CD4-positive, alpha-beta T cell treated with Interleukin-21 for 1 hour (primary cell): ENCODE results near the gene CFAP20.
"Not testable (repeated sequence)": the region's sequence is repeated elsewhere in the genome, so short reads cannot be mapped to it uniquely, and the experiment has no call there.

ENCODE experiments used
- DNase-seq: peaks from one replicate; pipeline ENCODE4 v3.0.0-alpha.2; 2020

Gene CFAP20

DNA sequence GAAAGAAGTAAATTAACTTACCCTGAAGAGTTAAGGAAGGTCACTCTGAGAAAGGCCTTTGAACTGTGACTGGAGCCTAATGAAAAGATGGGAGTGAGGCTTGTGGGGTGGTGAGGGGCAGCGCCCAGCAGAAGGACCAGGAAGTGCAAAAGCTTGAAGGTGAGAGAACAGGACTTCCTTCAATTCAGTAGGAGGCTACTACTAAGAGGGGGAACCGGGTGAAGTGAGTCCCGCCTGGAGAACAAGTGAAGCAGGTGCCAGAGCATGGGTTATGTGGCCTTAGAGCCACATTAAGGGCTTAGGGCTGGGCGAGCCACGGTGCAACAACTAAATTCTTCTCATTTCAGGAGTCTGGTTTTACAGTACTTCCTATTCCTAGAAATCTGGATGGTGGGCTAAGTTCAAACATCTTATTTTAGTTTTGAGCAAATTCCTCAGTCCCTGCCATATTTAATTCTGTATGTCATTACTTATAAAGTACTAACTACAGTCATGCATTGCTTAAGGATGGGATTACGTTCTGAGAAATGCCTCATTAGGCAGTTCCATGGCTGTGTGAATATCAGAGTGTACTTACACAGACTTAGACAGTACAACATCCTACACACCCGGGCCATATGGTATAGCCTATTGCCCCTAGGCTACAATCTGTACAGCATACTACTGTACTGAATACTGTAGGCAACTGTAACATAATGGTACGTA, 5.1 kb downstream of the CFAP20 start:
- DNase-seq: no peak

DNA sequence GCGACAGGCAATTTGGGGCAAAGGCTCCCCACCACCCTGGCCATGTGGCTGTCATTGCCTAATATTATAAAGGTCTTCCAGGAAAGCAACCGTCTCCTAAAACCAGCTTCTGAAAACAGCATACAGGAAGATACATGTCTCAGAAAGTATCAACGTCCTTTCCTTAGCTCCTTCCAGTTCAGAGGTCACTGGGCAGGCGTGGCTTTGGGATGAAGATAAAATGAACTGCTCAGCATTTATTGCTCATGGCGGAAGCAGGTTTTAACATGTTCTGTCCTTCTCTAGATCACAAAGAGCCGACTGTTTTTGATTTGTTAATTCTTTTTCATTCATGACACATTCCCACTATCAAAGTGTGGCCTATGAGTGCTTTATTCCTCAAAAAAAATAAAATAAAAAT, 8.0 kb downstream of the CFAP20 start:
- no peak for DNase-seq

GRCh38 chr16:58120234-58120633, 8.9 kb downstream of the CFAP20 start:
- DNase-seq: no peak

- no peak for DNase-seq
Measured at GRCh38 chr16:58119509-58119845, 9.7 kb downstream of the CFAP20 start.

DNA sequence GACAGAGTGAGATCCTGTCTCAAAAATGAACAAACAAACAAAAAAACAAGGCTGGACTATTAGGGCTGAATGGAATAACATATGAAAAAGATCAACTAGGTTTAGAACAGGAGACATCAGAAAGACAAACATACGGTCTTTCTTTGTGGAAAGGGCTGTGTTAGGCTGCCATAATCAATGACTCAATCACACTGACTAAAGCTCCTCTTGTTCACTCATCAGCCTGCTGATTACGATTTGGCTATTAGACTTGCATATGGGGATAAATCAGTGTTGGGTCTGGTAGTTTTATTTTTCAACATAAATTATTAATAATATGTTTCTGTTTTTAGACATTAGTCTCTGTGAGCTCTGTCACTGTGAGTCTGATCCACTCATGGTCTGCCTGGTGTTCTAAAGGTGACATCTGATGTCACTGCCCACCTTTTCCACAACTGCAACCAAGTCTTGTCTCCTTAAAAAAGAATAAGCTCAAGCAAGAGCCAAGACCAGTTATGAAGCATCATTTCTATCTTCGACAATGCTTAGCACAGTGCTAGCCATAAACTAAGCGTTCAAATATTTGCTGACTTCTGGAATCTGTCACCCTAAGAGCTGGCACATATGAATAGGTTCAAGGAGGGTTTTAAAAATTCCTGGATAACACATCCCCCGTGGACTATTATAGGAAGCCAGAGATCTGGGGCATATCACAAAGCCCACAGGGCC, 10.2 kb downstream of the CFAP20 start:
- no peak for DNase-seq

- no peak for DNase-seq
Measured at GRCh38 chr16:58116529-58116928, 12.7 kb downstream of the CFAP20 start.

- no peak for DNase-seq
Measured at GRCh38 chr16:58116081-58116480, 13.1 kb downstream of the CFAP20 start.

DNA sequence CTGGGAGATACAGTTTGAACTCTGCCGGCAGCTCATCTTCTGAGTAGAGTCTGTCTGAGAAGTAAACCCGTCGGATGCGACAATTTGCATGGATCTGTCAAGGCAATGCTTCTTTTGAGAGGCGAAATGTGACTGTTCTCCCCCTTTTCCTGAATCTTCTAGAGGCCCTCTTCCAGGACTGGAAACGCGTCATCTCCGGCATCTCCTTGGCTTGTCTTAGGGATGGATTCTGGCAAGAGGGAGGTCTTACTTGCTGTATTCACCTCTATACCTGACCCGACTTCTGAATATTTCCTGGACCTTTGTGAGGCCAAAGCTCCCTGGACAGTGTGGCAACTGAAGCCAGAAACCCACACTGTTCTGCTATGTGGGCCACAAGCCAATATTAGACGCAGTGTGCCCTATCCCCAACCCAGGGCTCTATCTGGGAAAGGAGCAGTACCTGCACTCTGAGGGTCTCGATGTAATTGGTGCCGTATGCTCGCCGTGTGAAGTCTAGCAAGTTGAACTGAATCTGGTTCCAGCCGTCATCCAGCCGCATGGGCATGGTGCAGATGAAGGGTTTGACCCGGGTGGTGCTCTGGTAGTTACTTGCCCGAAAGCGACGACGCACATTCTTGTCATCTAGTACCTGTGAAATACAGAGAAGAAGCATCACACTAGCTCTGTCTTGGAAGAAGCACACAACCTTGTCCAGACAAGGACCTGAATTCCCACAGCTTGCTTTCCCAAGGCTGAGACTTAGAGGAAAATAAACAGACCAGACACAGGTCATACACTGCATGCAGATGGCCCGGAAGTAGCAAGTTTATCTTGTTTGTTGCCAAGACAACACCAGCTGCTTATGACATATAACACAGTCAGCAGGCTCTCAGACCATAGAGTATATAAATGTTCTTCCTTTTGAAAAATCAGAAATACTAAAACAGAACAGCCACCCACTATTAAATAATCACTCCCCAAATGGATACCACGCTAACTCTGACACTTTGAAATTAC, 14.1 kb downstream of the CFAP20 start:
- no peak for DNase-seq

DNA sequence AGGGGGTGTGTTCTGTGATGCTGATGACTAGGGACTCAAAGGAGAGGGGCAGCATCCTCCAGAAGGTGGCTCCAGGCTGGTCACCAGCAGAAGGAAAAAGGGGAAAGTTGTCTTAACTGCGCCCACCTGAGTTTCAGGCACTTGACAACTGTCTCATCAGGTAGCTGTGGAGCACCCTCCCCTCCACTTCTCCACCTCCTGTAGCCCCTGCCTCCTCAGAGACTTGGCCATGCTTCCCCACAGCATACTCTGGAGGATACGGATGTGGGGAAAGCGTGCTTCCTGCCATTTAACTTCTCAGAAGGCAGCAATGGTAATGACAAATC, 17.9 kb downstream of the CFAP20 start:
- DNase-seq: no peak

GRCh38 chr16:58110571-58111301, 18.4 kb downstream of the CFAP20 start:
- DNase-seq: no peak

DNA sequence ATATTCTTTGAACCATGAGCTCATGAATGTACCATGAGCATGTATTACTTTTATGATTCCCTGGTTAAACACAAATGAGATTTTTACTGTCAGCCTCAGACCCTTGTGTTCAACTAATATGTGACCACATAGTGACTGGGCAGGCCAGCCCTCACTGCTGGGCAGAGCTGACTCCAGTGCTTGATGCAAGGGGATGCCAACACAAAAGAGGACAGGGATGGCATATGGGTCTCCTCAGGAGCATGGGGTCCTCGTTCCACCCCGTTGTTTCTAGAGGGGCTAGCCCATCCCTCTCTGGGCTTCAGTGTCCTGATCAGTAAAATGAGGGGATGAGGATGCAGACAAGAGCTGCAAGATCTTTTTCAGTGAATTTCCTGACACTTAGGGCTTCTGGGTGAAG, 19.3 kb downstream of the CFAP20 start:
- no peak for DNase-seq

DNA sequence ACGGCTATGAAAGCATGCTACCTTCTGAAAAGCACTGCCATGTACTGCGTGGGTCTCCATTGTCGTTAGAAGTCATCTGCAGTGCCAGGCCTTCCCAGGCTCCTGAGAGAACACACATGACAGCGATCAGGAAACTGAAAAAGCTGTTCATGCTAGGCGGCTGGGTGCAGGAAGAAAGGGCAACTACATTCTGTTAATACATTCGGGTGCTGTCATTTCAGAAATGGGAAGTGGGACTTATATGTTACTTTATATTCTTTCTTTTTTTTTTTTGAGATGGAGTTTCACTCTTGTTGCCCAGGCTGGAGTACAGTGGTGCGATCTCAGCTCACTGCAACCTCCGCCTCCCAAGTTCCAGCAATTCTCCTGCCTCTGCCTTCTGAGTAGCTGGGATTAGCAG, 19.9 kb downstream of the CFAP20 start:
- no peak for DNase-seq

DNA sequence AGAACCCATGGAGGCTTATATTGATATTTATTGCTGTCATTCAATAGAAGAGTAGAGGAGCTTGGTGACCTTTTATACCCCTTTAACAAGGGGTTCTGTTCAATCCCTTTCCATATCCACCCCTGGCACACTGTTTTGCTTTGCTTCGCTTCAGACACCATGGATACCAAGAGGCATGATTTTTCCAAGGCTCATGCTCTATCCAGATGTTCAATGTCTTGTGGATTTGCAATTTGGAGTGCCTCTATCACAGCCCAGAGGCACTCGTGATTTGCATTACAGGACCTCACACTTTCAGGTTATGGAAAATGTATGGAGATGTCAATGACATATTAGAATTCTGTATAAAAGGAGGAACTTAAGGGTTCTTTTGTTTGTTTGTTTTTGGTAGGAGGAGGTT, 21.5 kb downstream of the CFAP20 start:
- DNase-seq: no peak

DNA sequence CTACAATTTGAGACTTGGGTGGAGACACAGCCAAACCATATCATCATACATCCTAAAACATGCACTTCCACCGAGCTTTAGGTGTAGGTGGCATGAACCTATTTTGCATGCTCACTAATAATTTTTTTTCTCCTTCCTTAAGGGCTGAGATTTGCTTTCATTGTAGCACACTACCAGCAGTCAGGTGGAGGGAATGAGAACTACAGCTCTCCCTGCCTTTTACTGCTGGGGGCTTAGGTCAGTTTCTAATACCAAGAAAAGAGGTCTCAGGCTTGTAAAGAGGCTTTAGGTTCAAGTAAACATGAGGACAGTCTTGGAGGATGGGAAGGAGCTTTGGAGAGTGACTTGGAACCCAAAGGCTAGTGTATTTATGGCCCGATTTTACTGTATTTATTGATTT, 22.0 kb downstream of the CFAP20 start:
- no peak for DNase-seq

DNA sequence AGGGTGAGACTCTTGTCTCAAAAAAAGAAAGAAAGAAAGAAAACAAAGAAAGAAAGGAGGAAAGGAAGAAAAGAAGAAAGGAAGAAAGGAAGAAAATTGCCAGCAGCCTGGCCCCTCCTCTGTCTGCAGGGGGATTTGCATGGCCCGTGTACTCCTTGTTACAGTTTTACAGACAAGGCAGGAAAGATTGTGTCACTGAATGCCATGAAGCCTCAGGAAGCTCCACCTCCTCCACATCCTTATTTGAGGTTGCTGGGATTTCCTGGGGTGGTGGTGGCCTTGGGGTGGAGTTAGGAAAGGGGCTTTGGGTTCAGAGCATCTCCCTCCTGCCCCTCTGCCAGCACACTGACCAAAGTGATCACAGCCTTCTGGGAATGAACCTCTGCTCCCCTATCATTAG, 23.6 kb downstream of the CFAP20 start:
- no peak for DNase-seq

DNA sequence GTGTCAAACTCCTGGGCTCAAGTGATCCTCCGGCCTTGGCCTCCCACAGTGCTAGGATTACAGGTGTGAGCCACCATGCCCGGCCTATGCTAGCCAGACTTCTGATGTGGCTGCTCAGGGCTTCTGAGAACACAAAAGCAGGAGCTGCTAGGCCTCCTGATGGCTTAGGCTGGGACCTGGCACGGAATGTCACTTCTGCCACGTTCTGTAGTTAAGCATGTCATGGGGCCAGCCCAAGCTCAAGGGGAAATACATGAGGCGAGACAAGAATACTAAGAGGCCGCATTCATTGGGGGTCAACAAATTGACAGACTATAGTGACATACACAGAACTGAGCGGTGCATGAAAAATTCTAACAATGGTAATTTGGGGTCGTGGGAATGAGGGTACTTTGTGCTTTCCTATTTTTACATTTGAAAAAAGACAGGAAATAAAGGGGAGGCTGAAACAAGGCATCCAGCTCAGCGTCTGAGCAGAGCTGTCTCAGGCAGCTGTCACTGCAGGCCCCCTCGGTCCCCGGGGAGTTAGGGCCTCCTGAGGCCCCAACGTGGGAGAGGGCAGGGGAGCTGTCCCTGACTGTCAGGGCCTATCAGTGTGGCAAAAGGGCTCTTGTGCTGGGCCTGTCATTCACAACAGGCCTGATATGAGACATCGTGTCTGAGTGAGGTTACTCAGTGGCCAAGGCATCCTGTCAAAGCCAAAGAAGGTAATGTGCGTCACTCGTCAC, 26.4 kb downstream of the CFAP20 start:
- DNase-seq: no peak

GRCh38 chr16:58099956-58100300, 29.3 kb downstream of the CFAP20 start:
- DNase-seq: no peak

DNA sequence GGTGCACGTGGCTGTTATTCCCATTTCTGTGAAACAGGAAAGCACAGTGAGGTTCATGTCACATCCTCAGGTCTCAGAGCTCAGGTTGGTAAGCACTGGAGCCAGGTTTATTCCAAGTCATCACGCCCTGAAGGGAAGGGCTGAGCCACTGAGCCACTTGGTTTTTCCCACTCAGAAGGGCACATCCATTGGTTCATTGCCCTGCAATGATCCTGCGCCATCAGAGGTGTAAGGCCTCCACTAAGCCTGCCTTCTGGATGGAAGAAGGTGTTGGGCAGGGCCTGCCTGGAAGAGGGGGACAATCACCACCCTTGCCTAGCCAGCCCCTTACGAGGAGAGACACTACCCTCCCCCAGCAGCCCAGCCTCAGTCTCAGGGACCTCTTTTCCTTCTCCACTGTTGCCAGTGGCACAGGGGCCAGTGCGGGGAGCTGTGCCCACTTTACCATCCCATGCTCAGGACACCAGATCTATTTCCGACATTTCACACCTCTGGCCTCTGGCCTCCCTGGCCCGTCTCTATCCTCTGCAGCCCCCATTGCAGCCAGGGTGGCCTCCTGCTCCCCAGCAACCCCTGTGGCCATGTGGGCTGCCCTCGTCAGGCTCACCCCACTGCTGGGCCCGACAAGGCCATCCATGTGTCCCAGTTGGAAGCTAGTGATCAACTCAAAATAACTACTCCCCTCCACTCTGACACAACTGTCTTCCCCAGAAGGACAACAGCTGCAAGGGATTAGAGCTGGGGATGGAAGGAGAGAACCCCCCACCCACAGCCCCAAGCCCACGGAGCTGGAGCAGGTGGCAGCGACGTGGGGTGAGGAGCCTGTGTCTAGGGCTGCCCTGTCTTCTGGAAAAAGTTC, 29.9 kb downstream of the CFAP20 start:
- DNase-seq: no peak

DNA sequence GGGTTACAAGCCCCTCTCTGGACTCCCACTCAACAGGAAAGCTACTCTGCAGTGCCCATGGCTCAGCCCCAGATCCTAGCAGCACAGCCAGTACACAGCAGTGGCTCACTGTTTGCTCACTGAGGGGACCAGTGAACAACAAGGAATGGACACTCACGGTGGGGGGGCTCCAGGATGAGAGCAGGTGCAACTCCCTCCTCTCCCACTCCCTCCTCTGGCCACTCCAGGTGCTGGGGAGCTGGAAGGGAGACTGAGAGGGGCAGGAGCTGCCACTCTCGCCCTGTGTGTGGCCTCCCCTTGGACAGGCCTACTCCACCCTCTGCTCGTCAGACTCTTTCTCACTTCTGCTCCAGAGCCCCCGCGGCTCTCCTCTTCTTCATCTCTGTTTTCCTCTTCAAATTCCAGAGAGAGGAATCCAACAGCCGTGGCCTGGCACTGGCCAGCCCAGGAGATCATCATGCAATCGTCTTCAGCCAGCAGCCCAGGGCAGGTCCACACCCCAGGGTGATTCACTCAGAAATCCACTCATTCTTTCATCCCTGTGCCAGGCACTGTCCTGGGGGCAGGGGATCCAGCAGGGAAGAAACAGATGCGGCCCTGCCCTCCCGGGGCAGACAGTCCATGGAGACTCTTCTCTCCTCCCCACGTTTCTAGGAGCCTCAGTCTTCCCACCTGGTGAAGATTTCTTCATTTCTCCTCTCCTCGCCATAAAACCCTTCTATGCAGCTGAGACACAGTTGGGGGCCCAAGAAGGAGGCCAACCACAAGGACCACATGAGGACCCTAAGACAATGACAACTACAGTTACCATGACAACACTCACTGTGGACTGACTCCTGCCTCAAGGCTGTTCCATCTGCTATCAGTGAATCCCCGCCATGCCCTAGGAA, 30.7 kb downstream of the CFAP20 start:
- DNase-seq: no peak

DNA sequence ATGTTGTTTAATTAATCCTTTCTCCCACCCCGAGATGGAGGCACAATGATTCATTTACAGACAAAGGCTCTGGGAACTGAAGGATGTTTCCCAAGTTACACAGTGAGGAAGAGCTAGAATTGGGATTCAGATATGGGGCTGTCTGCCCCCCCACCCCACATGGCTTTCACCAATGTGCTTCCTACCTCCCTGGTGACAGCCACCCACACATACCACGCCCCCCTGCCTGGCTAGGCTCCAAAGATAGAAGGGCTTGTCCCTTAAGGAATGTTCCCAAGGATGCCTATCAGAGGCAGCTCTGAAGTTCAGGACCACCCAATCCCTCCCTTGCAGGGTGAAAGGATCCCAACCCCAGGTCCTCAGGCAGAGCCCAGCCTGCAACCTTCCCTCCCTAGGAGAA, 32.9 kb downstream of the CFAP20 start:
- no peak for DNase-seq

DNA sequence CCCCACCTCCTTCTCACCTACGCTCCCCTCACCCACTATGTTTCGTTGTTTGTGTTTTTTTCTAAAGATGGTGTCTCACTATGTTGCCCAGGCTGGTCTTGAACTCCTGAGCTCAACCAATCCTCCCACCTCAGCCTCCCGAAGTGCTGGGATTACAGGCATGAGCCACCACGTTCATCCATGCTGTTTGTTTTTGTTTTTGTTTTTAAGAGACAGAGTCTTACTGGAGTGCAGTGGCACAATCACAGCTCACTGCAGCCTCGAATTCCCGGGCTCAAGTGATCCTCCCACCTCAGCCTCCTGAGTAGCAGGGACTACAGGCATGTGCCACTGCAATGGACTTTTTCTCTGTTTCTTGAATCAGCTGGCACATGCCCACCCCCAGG, 33.6 kb downstream of the CFAP20 start:
- not testable (repeated sequence) for DNase-seq
